Mesothelial cell of epicardium (in vitro differentiated cells): ENCODE results near the gene AGTPBP1. TPM values are rescaled to one million over a fixed set of nuclear protein-coding genes. Genes with fewer than 3 reads are reported as not detected.
"Not testable (repeated sequence)": the region's sequence is repeated elsewhere in the genome, so short reads cannot be mapped to it uniquely, and the experiment has no call there.

Source experiments
- DNase-seq, 2 experiments: peaks; one replicate each; pipeline ENCODE4 v3.0.0; 2021; ENCODE audit warnings: low spot score in 2 of 2; ENCODE audit not compliant: unreplicated experiment in 2 of 2
- H3K27ac Mint-ChIP-seq: 2 replicates; pipeline ENCODE4 v1.8.0; 2021; ENCODE audit warnings: mixed read lengths
- H3K27me3 Mint-ChIP-seq: 2 replicates; pipeline ENCODE4 v1.8.0; 2021; ENCODE audit warnings: low read depth, mixed read lengths
- H3K36me3 Mint-ChIP-seq: 2 replicates; pipeline ENCODE4 v1.8.0; 2021; ENCODE audit warnings: mixed read lengths
- H3K4me1 Mint-ChIP-seq: 2 replicates; pipeline ENCODE4 v1.8.0; 2021; ENCODE audit warnings: mixed read lengths
- H3K4me3 Mint-ChIP-seq: 2 replicates; pipeline ENCODE4 v1.8.0; 2021; ENCODE audit warnings: mild to moderate bottlenecking, moderate library complexity, mixed read lengths
- H3K9me3 Mint-ChIP-seq: 2 replicates; pipeline ENCODE4 v1.8.0; 2021; ENCODE audit warnings: mixed read lengths
- total RNA-seq: library from RNA; stranded (reverse); gene quantifications from 3 replicates; pipeline ENCODE4 v1.2.1, GENCODE V29; 2021
- TF ChIP-seq, protein P1 (sequence below): fragments of 200-600 bp; sonication (generic); IDR thresholded peaks from one replicate; pipeline ENCODE4 v1.5.0; 2021; ENCODE audit warnings: antibody characterized with exemption; ENCODE audit not compliant: unreplicated experiment

The AGTPBP1 gene, protein sequence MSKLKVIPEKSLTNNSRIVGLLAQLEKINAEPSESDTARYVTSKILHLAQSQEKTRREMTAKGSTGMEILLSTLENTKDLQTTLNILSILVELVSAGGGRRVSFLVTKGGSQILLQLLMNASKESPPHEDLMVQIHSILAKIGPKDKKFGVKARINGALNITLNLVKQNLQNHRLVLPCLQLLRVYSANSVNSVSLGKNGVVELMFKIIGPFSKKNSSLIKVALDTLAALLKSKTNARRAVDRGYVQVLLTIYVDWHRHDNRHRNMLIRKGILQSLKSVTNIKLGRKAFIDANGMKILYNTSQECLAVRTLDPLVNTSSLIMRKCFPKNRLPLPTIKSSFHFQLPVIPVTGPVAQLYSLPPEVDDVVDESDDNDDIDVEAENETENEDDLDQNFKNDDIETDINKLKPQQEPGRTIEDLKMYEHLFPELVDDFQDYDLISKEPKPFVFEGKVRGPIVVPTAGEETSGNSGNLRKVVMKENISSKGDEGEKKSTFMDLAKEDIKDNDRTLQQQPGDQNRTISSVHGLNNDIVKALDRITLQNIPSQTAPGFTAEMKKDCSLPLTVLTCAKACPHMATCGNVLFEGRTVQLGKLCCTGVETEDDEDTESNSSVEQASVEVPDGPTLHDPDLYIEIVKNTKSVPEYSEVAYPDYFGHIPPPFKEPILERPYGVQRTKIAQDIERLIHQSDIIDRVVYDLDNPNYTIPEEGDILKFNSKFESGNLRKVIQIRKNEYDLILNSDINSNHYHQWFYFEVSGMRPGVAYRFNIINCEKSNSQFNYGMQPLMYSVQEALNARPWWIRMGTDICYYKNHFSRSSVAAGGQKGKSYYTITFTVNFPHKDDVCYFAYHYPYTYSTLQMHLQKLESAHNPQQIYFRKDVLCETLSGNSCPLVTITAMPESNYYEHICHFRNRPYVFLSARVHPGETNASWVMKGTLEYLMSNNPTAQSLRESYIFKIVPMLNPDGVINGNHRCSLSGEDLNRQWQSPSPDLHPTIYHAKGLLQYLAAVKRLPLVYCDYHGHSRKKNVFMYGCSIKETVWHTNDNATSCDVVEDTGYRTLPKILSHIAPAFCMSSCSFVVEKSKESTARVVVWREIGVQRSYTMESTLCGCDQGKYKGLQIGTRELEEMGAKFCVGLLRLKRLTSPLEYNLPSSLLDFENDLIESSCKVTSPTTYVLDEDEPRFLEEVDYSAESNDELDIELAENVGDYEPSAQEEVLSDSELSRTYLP
- 26.0 to 27.4 TPM (median 27.0 TPM) in 3 replicates for total RNA-seq

DNA sequence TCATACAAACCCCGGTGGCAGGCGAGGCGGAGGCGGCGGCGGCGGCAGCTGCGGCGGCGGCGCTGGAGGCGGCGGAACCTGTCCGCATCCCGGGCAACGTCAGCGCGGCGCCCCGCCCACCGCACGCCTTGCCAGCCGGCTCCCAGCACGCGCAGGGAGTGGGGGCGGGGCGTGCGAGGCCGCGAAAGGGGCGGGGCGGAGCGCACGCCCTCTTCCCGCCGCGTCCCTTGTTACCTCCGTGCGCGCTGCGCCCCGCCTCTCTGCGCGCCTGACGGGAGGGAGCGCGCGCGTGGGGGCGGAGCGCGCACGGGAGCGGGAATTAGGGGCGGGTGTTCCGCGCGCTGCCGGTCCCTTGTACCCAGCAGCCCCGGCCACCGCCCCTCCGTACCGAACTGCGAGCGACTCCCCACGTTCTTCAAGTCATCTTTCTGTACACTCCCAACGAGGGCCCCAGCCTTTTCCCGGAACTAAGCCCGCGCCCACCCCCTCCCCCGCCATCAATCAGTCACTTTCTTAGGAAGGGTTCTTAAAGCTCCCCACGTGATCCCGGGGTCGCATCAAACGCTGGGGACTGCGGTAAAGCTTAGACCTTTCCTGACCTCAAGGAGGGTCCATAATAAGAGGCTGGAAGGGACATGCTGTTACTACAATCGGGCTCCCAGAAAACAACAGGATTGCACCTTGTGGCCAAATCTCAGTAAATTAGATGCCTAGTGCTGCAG is at the start of gene AGTPBP1:
Gene AGTPBP1, minus strand, starts transcription at position 80 of the 722 bp plus-strand sequence. CDS start 29,421 bp downstream, outside the sequence.
- no peaks in the 10 kb centered on the region for H3K36me3 Mint-ChIP-seq
- H3K4me1 Mint-ChIP-seq: peaks cover 29% of the 10 kb centered on the region
- TF ChIP-seq, protein P1, sequence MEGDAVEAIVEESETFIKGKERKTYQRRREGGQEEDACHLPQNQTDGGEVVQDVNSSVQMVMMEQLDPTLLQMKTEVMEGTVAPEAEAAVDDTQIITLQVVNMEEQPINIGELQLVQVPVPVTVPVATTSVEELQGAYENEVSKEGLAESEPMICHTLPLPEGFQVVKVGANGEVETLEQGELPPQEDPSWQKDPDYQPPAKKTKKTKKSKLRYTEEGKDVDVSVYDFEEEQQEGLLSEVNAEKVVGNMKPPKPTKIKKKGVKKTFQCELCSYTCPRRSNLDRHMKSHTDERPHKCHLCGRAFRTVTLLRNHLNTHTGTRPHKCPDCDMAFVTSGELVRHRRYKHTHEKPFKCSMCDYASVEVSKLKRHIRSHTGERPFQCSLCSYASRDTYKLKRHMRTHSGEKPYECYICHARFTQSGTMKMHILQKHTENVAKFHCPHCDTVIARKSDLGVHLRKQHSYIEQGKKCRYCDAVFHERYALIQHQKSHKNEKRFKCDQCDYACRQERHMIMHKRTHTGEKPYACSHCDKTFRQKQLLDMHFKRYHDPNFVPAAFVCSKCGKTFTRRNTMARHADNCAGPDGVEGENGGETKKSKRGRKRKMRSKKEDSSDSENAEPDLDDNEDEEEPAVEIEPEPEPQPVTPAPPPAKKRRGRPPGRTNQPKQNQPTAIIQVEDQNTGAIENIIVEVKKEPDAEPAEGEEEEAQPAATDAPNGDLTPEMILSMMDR: no peak
- peak within 1 kb of the TSS; percentile 94 for H3K27ac Mint-ChIP-seq
- no peaks in the 10 kb centered on the region for H3K9me3 Mint-ChIP-seq
- DNase-seq: peak; percentile 94 to 98
- H3K4me3 Mint-ChIP-seq: peak within 1 kb of the TSS; percentile 87
- peaks cover 9% of the 10 kb centered on the region for H3K27me3 Mint-ChIP-seq

DNA sequence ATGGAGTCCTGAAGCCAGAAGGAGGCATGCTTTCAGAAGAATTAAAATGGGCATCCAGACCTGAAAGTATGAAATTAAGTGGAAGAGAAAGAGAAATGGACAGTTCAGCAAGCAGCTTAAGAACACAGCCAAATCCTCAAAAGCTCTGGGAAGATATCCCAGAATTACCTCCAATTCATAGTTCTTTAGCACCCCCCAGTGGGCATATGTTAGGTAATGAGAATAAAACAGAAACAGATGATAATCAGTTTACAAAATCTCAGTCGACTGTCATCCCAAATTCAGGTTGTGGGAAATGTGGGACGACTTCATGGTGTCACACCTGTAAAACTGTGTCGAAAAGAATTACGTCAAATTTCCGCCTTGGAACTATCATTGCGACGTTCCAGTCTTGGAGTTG is 44.4 kb upstream of the AGTPBP1 start:
- H3K27me3 Mint-ChIP-seq, H3K36me3 Mint-ChIP-seq, H3K9me3 Mint-ChIP-seq, H3K4me3 Mint-ChIP-seq, DNase-seq, H3K27ac Mint-ChIP-seq: not testable (repeated sequence)
- peaks cover 10% of the 10 kb centered on the region for H3K4me1 Mint-ChIP-seq
- TF ChIP-seq, protein P1: peak; percentile 16

DNA sequence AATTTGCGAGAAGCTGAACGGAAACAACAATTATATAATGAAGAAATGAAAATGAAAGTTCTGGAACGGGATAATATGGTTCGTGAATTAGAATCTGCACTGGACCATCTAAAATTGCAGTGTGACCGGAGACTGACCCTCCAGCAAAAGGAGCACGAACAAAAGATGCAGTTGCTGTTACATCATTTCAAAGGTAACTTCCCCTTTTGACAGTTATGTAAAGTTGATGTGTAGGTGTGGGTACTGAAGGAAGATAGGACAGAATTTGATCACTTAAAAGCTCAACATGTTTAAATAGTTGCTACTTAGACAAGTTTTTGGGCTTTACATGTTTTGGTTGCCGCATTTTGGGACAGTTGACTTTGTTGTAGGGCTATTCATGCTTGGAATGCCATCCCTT is 32.1 kb upstream of the AGTPBP1 start:
- not testable (repeated sequence) for H3K4me3 Mint-ChIP-seq, H3K27me3 Mint-ChIP-seq

DNA sequence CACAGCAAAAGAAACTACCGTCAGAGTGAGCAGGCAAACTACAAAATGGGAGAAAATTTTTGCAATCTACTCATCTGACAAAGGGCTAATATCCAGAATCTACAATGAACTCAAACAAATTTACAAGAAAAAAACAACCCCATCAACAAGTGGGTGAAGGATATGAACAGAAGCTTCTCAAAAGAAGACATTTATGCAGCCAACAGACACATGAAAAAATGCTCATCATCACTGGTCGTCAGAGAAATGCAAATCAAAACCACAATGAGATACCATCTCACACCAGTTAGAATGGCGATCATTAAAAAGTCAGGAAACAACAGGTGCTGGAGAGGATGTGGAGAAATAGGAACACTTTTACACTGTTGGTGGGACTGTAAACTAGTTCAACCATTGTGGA is 20.0 kb upstream of the AGTPBP1 start:
- not testable (repeated sequence) for DNase-seq, H3K9me3 Mint-ChIP-seq, H3K4me1 Mint-ChIP-seq, H3K27ac Mint-ChIP-seq, H3K4me3 Mint-ChIP-seq, H3K27me3 Mint-ChIP-seq, H3K36me3 Mint-ChIP-seq

More for the DNA sequence above, 32.1 kb upstream of the AGTPBP1 start:
- not testable (repeated sequence) for DNase-seq, H3K36me3 Mint-ChIP-seq, H3K4me1 Mint-ChIP-seq, H3K27ac Mint-ChIP-seq, H3K9me3 Mint-ChIP-seq

DNA sequence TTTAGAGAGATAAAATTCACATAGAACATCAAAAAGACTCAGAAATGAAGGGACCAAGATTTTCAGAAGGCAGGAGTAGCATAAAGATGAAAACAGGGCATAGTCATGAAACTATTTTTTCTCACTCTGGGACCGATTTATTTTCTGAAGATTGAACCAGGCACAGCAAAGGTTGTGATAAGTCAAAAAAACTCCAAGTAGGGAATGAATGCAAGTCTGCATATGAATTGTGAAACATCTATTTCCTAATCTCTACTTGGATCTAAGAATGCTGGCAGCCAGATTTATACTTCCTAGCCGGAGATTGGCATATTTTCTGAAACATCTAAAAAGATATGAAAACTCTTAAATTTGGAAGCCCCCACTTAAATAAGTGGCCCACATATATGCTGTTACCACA is 16.0 kb upstream of the AGTPBP1 start:
- DNase-seq: not testable (repeated sequence)

DNA sequence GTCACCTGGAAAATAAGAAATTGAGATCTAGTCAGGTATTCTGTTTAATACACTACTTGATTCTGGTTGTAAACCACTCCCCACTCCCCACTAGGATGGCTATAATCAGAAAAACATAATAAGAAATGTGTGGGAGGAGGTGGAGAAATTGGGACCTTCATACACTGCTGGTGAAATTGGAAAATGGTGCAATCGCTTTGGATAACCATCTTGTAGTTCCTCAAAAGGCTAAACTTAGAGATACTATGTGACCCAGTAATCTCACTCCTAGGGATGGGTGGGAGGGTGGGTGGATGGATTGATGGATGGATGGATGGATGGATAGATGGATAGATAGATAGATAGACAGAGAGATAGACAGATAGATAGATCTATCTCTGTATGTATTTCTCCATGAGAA is 14.5 kb upstream of the AGTPBP1 start:
- not testable (repeated sequence) for H3K36me3 Mint-ChIP-seq, H3K4me3 Mint-ChIP-seq, H3K27me3 Mint-ChIP-seq, H3K27ac Mint-ChIP-seq, H3K9me3 Mint-ChIP-seq, H3K4me1 Mint-ChIP-seq, DNase-seq

More for the DNA sequence above, 16.0 kb upstream of the AGTPBP1 start:
- H3K4me3 Mint-ChIP-seq, H3K9me3 Mint-ChIP-seq, H3K4me1 Mint-ChIP-seq, H3K36me3 Mint-ChIP-seq, H3K27me3 Mint-ChIP-seq, H3K27ac Mint-ChIP-seq: not testable (repeated sequence)

DNA sequence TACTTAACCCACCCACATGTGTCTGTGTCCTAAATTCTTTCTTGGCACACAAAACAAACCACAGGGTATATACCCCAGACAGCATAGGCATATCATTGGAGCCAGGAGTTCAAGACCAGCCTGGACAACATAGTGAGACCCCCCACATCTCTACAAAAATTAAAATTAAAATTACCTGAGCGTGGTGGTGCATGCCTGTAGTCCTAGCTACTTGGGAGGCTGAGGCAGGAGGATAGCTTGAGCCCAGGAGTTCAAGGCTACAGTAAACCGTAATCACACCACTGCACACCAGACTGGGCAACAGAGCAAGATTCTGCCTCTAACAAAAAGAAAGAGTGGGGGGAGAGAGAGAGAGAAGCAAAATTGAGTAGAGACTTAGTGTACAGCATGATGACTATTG is 4.6 kb upstream of the AGTPBP1 start:
- Mint-ChIP-seq H3K9me3 (no peaks in the 10 kb centered on the region), H3K4me1 (peaks cover 18% of the 10 kb centered on the region), H3K27me3 (peaks cover 26% of the 10 kb centered on the region), H3K36me3 (no peaks in the 10 kb centered on the region), H3K4me3 (no peak overlapping the region), H3K27ac (no peak overlapping the region)
- no peak for DNase-seq
- TF ChIP-seq, protein P1: no peak
